Keratinocyte (primary cell): ENCODE data around the gene MMP14.

Experiments used
- CTCF ChIP-seq, 3 experiments: IDR thresholded peaks in 1 of 3; conservative IDR thresholded peaks in 1 of 3; optimal IDR thresholded peaks in 1 of 3; 2 replicates in 2 of 3; 3 replicates in 1 of 3; pipeline versions ENCODE3 to v1.5.1; 2011; ENCODE audit warnings: low read length in 3 of 3, mild to moderate bottlenecking in 3 of 3, moderate library complexity in 2 of 3, control low read depth in 1 of 3, inconsistent platforms in 1 of 3; ENCODE audit not compliant: insufficient read depth in 2 of 3; ENCODE audit errors: extremely low read depth in 1 of 3
- EZH2 ChIP-seq: IDR thresholded peaks from one replicate; pipeline ENCODE4 v1.6.1; 2012; ENCODE audit warnings: inconsistent platforms, mild to moderate bottlenecking, low read length, moderate library complexity

- TF ChIP-seq CTCF (optimal IDR thresholded peaks at IDR 0.05 in 1 of 3, IDR thresholded peaks at IDR 0.05 in 1 of 3, conservative IDR thresholded peaks at IDR 0.05 in 1 of 3; ENCODE audit: extremely low read depth in 1 of 3, insufficient read depth in 2 of 3, low read length in 3 of 3) (no peak), EZH2 (no peak)
These were observed 12.2 kb downstream of the MMP14 start for GRCh38 chr14:22848351-22849164.
